ENCODE data around the gene MYOF. TPM values are rescaled to one million over a fixed set of nuclear protein-coding genes. Genes with fewer than 3 reads are reported as not detected.

MYOF gene
- total RNA-seq, 1 donor from 2014 or later = 208 TPM

DNA sequence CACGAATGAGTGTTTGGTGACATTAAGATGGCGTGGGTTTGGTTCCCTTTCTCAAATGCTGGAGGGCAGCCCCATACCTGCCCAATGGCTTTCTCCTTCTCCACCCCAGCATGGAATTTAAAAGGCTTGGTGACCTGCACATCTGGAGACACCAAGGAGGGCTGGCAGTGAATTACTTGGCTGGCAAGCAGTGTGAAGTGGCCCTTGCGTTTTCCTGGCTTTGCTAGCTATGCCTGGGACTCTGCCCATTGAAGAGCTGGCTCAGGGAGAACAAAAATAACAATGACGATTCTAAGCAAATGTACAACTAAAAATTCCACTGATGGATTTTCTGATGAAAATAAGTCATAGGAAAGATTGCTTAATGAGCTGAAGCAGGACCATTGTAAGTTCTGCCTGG is 204.8 kb downstream of the MYOF start:
- DNase-seq (ENCODE audit: low read depth) = no peak
- TF ChIP-seq CTCF (conservative IDR thresholded peaks at IDR 0.05; ENCODE audit: low read depth, low read length) = no peak
- H3K4me3 ChIP-seq (ENCODE audit: low read depth, low read length) = no peak overlapping the region

DNA sequence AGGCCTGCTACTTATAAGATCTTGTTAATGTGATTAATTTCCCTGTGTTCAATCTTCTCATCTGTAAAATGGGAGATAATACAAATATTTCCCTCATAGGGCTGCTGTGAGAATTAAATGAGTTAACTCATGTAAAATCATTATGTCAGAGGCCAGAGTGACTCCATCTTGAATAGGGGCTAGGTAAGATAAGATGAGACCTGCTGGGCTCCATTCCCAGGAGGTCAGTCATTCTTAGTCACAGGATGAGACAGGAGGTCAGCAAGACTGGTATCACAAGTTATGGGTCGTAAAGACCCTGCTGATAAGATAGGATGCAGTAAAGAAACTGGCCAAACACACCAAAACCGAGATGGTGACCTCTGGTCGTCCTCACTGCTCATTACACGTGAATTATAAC is 207.7 kb downstream of the MYOF start:
- DNase-seq (ENCODE audit: low read depth) = no peak
- H3K4me3 ChIP-seq (ENCODE audit: low read depth, low read length) = no peak overlapping the region
- no peak for TF ChIP-seq CTCF (conservative IDR thresholded peaks at IDR 0.05; ENCODE audit: low read depth, low read length)

GRCh38 chr10:93272884-93273675 is 209.1 kb downstream of the MYOF start:
- no peak for TF ChIP-seq CTCF (conservative IDR thresholded peaks at IDR 0.05; ENCODE audit: low read depth, low read length)
- DNase-seq (ENCODE audit: low read depth) = no peak

GRCh38 chr10:93271347-93271746 is 210.8 kb downstream of the MYOF start:
- no peak for DNase-seq (ENCODE audit: low read depth)
- no peak for TF ChIP-seq CTCF (conservative IDR thresholded peaks at IDR 0.05; ENCODE audit: low read depth, low read length)
- H3K4me3 ChIP-seq (ENCODE audit: low read depth, low read length) = no peak overlapping the region

More at GRCh38 chr10:93272884-93273675, 209.1 kb downstream of the MYOF start:
- H3K4me3 ChIP-seq (ENCODE audit: low read depth, low read length) = no peak overlapping the region

DNA sequence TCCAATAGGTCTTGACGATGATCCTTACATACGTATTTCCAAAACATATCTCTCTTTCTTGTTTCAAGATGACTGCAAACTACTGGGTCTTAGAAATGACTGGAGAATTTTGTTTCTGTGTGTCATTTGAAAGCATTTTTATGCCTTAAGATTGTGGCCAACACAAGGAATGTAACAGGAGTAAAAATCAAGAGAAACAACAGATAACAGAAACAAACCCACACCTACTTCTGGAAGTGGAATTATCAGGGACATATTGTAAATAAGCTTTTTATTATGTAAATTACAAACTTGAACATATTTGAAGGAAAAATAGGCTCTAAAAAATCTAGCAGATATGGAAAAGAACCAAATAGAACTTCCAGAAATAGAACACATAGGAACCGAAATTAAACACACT is 212.9 kb downstream of the MYOF start:
- no peak for DNase-seq (ENCODE audit: low read depth)
- no peak overlapping the region for H3K4me3 ChIP-seq (ENCODE audit: low read depth, low read length)
- no peak for TF ChIP-seq CTCF (conservative IDR thresholded peaks at IDR 0.05; ENCODE audit: low read depth, low read length)

GRCh38 chr10:93268021-93268420 is 214.1 kb downstream of the MYOF start:
- no peak overlapping the region for H3K4me3 ChIP-seq (ENCODE audit: low read depth, low read length)
- TF ChIP-seq CTCF (conservative IDR thresholded peaks at IDR 0.05; ENCODE audit: low read depth, low read length) = no peak
- no peak for DNase-seq (ENCODE audit: low read depth)

- TF ChIP-seq CTCF (conservative IDR thresholded peaks at IDR 0.05; ENCODE audit: low read depth, low read length) = no peak
- no peak for DNase-seq (ENCODE audit: low read depth)
- H3K4me3 ChIP-seq (ENCODE audit: low read depth, low read length) = no peak overlapping the region
Observed at GRCh38 chr10:93267521-93267920, 214.6 kb downstream of the MYOF start.

Measured in epithelial cell of proximal tubule (primary cell).